ENCODE measurements around the gene MYEOV. TPM values are rescaled to one million over a fixed set of nuclear protein-coding genes. Genes with fewer than 3 reads are reported as not detected.

The MYEOV gene
- under 1 TPM in 1 of 2 donors, not detected in 1; 0.79 TPM for total RNA-seq
- under 1 TPM in 1 of 2 donors, not detected in 1; 0.90 TPM for polyA plus RNA-seq

- 83% methylated on average over 16 of the region's 16 CpGs for WGBS
- Histone ChIP-seq H3K9ac (ENCODE audit: low read depth in 1 of 2, low read length in 2 of 2) (no peak within 1 kb of the TSS), H3K27ac (ENCODE audit: low read depth in 1 of 2, low read length in 2 of 2) (no peak within 1 kb of the TSS), H3K27me3 (ENCODE audit: control insufficient read depth in 4 of 4, insufficient read depth in 4 of 4, low read length in 3 of 4) (no peaks in the 10 kb centered on the region), H3K4me3 (ENCODE audit: low read depth in 1 of 3, low read length in 3 of 3) (no peak within 1 kb of the TSS), H3K36me3 (ENCODE audit: control insufficient read depth in 4 of 4, insufficient read depth in 3 of 4, low read depth in 1 of 4, low read length in 3 of 4) (no peaks in the 10 kb centered on the region), H3K4me1 (ENCODE audit: control insufficient read depth in 4 of 4, insufficient read depth in 4 of 4, low read length in 3 of 4) (peaks cover 6 to 21% (median 15%) of the 10 kb centered on the region in 4 donors), H3K9me3 (ENCODE audit: control insufficient read depth in 4 of 4, low read length in 3 of 4) (no peaks in the 10 kb centered on the region)
- DNase-seq (ENCODE audit: low spot score): peak; percentile 65
- TF ChIP-seq HNF4A (conservative IDR thresholded peaks at IDR 0.05) (no peak), RAD21 (IDR thresholded peaks at IDR 0.05) (peak in 1 of 2 donors; percentile 16), FOXA2 (IDR thresholded peaks at IDR 0.05) (no peak), RXRA (IDR thresholded peaks at IDR 0.05) (no peak)
- TF ChIP-seq, protein P1, sequence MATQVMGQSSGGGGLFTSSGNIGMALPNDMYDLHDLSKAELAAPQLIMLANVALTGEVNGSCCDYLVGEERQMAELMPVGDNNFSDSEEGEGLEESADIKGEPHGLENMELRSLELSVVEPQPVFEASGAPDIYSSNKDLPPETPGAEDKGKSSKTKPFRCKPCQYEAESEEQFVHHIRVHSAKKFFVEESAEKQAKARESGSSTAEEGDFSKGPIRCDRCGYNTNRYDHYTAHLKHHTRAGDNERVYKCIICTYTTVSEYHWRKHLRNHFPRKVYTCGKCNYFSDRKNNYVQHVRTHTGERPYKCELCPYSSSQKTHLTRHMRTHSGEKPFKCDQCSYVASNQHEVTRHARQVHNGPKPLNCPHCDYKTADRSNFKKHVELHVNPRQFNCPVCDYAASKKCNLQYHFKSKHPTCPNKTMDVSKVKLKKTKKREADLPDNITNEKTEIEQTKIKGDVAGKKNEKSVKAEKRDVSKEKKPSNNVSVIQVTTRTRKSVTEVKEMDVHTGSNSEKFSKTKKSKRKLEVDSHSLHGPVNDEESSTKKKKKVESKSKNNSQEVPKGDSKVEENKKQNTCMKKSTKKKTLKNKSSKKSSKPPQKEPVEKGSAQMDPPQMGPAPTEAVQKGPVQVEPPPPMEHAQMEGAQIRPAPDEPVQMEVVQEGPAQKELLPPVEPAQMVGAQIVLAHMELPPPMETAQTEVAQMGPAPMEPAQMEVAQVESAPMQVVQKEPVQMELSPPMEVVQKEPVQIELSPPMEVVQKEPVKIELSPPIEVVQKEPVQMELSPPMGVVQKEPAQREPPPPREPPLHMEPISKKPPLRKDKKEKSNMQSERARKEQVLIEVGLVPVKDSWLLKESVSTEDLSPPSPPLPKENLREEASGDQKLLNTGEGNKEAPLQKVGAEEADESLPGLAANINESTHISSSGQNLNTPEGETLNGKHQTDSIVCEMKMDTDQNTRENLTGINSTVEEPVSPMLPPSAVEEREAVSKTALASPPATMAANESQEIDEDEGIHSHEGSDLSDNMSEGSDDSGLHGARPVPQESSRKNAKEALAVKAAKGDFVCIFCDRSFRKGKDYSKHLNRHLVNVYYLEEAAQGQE (IDR thresholded peaks at IDR 0.05): no peak
Observed at GRCh38 chr11:69293819-69294505, at the start of gene MYEOV. MYEOV (plus strand) TSS chr11:69294155; CDS start chr11:69295355, 1,200 bp downstream.

- 84% methylated on average over 3 of the region's 3 CpGs for WGBS
- Histone ChIP-seq H3K9ac (ENCODE audit: low read depth in 1 of 2, low read length in 2 of 2) (no peak overlapping the region), H3K9me3 (ENCODE audit: control insufficient read depth in 4 of 4, low read length in 3 of 4) (no peaks in the 10 kb centered on the region), H3K27ac (ENCODE audit: low read depth in 1 of 2, low read length in 2 of 2) (no peak overlapping the region), H3K27me3 (ENCODE audit: control insufficient read depth in 4 of 4, insufficient read depth in 4 of 4, low read length in 3 of 4) (no peaks in the 10 kb centered on the region), H3K4me3 (ENCODE audit: low read depth in 1 of 3, low read length in 3 of 3) (no peak overlapping the region), H3K4me1 (ENCODE audit: control insufficient read depth in 4 of 4, insufficient read depth in 4 of 4, low read length in 3 of 4) (no peaks in the 10 kb centered on the region), H3K36me3 (ENCODE audit: control insufficient read depth in 4 of 4, insufficient read depth in 3 of 4, low read depth in 1 of 4, low read length in 3 of 4) (no peaks in the 10 kb centered on the region)
- TF ChIP-seq MAX (IDR thresholded peaks at IDR 0.05) (no peak), SP1 (IDR thresholded peaks at IDR 0.05) (no peak), JUND (IDR thresholded peaks at IDR 0.05) (no peak), EGR1 (IDR thresholded peaks at IDR 0.05; ENCODE audit: low read depth in 2 of 2) (no peak), RAD21 (IDR thresholded peaks at IDR 0.05) (no peak), NR2F2 (IDR thresholded peaks at IDR 0.05) (no peak), CTCF (IDR thresholded peaks at IDR 0.05; ENCODE audit: low read depth, low read length, missing input control) (no peak), ATF3 (IDR thresholded peaks at IDR 0.05) (no peak), HNF4A (conservative IDR thresholded peaks at IDR 0.05) (no peak), YY1 (IDR thresholded peaks at IDR 0.05) (no peak), GABPA (IDR thresholded peaks at IDR 0.05 in 1 of 2, conservative IDR thresholded peaks at IDR 0.05 in 1 of 2) (no peak), FOXA1 (IDR thresholded peaks at IDR 0.05) (no peak)
- DNase-seq (ENCODE audit: low spot score): no peak
Observed at GRCh38 chr11:69244266-69244665, 49.7 kb upstream of the MYEOV start.
